A673 (cell line): ENCODE measurements around the gene FOXF2. TPM values are rescaled to one million over a fixed set of nuclear protein-coding genes. Genes with fewer than 3 reads are reported as not detected.
"Not testable (repeated sequence)": the region's sequence is repeated elsewhere in the genome, so short reads cannot be mapped to it uniquely, and the experiment has no call there.

ENCODE experiments used
- BruUV-seq: library from RNA; stranded (reverse); fragments of 400-500 nt; replicated peaks from 2 replicates; lab custom pipeline; 2021; lab: Mats Ljungman, UMichigan
- CTCF ChIA-PET: fragments of 300-600 bp; sonication (Branson Sonifier 250); formaldehyde crosslinking; loops from one replicate; lab custom pipeline; 2022; ENCODE audit warnings: antibody characterized with exemption; lab: Charles Lee
- POLR2A ChIA-PET: fragments of 300-600 bp; sonication (Branson Sonifier 250); formaldehyde crosslinking; loops from one replicate; lab custom pipeline; 2022; ENCODE audit warnings: antibody characterized with exemption; ENCODE audit not compliant: low non-redundant PET; lab: Charles Lee
- DNase-seq: peaks from one replicate; pipeline ENCODE4 v3.0.0-alpha.2; 2015; ENCODE audit warnings: low spot score
- H3K27ac ChIP-seq: fragments of 200-600 bp; sonication (generic); 2 replicates; pipeline ENCODE4 v1.5.1; 2016; ENCODE audit warnings: mixed run types, low read depth, mild to moderate bottlenecking, mixed read lengths, antibody characterized with exemption, low read length; ENCODE audit not compliant: poor library complexity, severe bottlenecking
- H3K27me3 ChIP-seq: fragments of 200-600 bp; sonication (generic); replicated peaks from 2 replicates; pipeline ENCODE4 v1.6.1; 2017; ENCODE audit warnings: mixed run types, low read depth, mild to moderate bottlenecking, mixed read lengths, antibody characterized with exemption, low read length; ENCODE audit not compliant: insufficient read depth, poor library complexity
- H3K36me3 ChIP-seq: fragments of 200-600 bp; sonication (generic); 2 replicates; pipeline ENCODE4 v1.6.1; 2016; ENCODE audit warnings: mixed run types, mild to moderate bottlenecking, mixed read lengths, antibody characterized with exemption, low read length; ENCODE audit not compliant: insufficient read depth, poor library complexity, severe bottlenecking
- H3K4me1 ChIP-seq: fragments of 200-600 bp; sonication (generic); 2 replicates; pipeline ENCODE4 v1.6.1; 2017; ENCODE audit warnings: mixed run types, mild to moderate bottlenecking, mixed read lengths, antibody characterized with exemption, low read length; ENCODE audit not compliant: insufficient read depth, poor library complexity, severe bottlenecking
- H3K4me3 ChIP-seq: fragments of 200-600 bp; sonication (generic); 2 replicates; pipeline ENCODE4 v1.5.1; 2016; ENCODE audit warnings: low read depth, mixed run types, mild to moderate bottlenecking, mixed read lengths, low read length; ENCODE audit not compliant: poor library complexity, severe bottlenecking
- H3K9me3 ChIP-seq: fragments of 200-600 bp; sonication (generic); 2 replicates; pipeline ENCODE4 v1.6.1; 2016; ENCODE audit warnings: mixed run types, low read depth, mild to moderate bottlenecking, mixed read lengths, antibody characterized with exemption, low read length; ENCODE audit not compliant: poor library complexity, severe bottlenecking
- CTCF ChIP-seq: fragments of 300-800, 200-600 bp; sonication (generic); conservative IDR thresholded peaks from 2 replicates; pipeline ENCODE4 v1.5.1; 2017; ENCODE audit warnings: low read depth, mild to moderate bottlenecking, antibody characterized with exemption, low read length, moderate library complexity, mixed read lengths
- EZH2 ChIP-seq: fragments of 200-600 bp; sonication (generic); IDR thresholded peaks from 2 replicates; pipeline ENCODE4 v1.6.1; 2017; ENCODE audit warnings: borderline replicate concordance, low read depth, mild to moderate bottlenecking, mixed read lengths, antibody characterized with exemption, low read length; ENCODE audit not compliant: poor library complexity, severe bottlenecking
- intact Hi-C: fragments of 100-400 bp; cut with micrococcal nuclease; formaldehyde crosslinking; loops from one replicate; pipeline ENCODE4 v1.10.0; 2022; ENCODE audit not compliant: unreplicated experiment
- total RNA-seq: library from RNA; stranded (reverse); gene quantifications from 2 replicates; pipeline ENCODE4 v1.2.3, GENCODE V29; 2021

The FOXF2 gene
- total RNA-seq, 1 experiment from 2014 or later = 0.13 TPM

GRCh38 chr6:1365686-1366085 is 23.7 kb upstream of the FOXF2 start:
- ChIA-PET CTCF (no interaction called here), POLR2A (interaction anchor here (0.6 kb wide), 1 partner anchor 328 kb away, joined by 3 read pairs; no protein-coding TSS in a partner anchor)
- no peak for TF ChIP-seq CTCF
- no peak for TF ChIP-seq EZH2
- Histone ChIP-seq H3K4me3 (no peak overlapping the region), H3K9me3 (no peaks in the 10 kb centered on the region), H3K27ac (no peak overlapping the region), H3K27me3 (peaks cover 37% of the 10 kb centered on the region), H3K36me3 (no peaks in the 10 kb centered on the region), H3K4me1 (no peaks in the 10 kb centered on the region)
- BruUV-seq = no TSS peak
- DNase-seq = no peak
- intact Hi-C loops = no loop called here

GRCh38 chr6:1367771-1368170 is 21.6 kb upstream of the FOXF2 start:
- Histone ChIP-seq H3K27ac (no peak overlapping the region), H3K36me3 (no peaks in the 10 kb centered on the region), H3K4me3 (no peak overlapping the region), H3K9me3 (no peaks in the 10 kb centered on the region), H3K27me3 (peaks cover 52% of the 10 kb centered on the region), H3K4me1 (no peaks in the 10 kb centered on the region)
- intact Hi-C loops = no loop called here
- no peak for TF ChIP-seq CTCF
- no TSS peak for BruUV-seq
- DNase-seq = no peak
- CTCF ChIA-PET = no interaction called here
- POLR2A ChIA-PET = no interaction called here

GRCh38 chr6:1368940-1369339 is 20.4 kb upstream of the FOXF2 start:
- no peaks in the 10 kb centered on the region for H3K36me3 ChIP-seq
- peak; percentile 48 for DNase-seq
- no peak overlapping the region for H3K4me3 ChIP-seq
- POLR2A ChIA-PET = no interaction called here
- intact Hi-C loops = no loop called here
- CTCF ChIA-PET = no interaction called here
- no TSS peak for BruUV-seq
- peaks cover 63% of the 10 kb centered on the region for H3K27me3 ChIP-seq
- H3K27ac ChIP-seq = no peak overlapping the region
- H3K9me3 ChIP-seq = no peaks in the 10 kb centered on the region
- TF ChIP-seq CTCF (no peak), EZH2 (no peak)
- no peaks in the 10 kb centered on the region for H3K4me1 ChIP-seq

- POLR2A ChIA-PET, H3K9me3 ChIP-seq, H3K36me3 ChIP-seq, intact Hi-C loops, H3K27ac ChIP-seq, H3K4me1 ChIP-seq, DNase-seq, CTCF ChIA-PET, BruUV-seq, H3K4me3 ChIP-seq: not testable (repeated sequence)
- peaks cover 71% of the 10 kb centered on the region for H3K27me3 ChIP-seq
These were observed 19.7 kb upstream of the FOXF2 start for GRCh38 chr6:1369695-1370094.
